Bronchial epithelial cell (primary cell): ENCODE measurements around the gene CD63. TPM values are rescaled to one million over a fixed set of nuclear protein-coding genes. Genes with fewer than 3 reads are reported as not detected.

Source experiments
- DNase-seq: peaks from one replicate; pipeline ENCODE4 v3.0.0-alpha.2; 2010; ENCODE audit warnings: low read depth
- FAIRE-seq: peaks from 2 replicates; lab custom pipeline; 2011; peaks lifted over from hg19 to GRCh38; lab: Jason Lieb, UNC
- H3K27me3 ChIP-seq: 2 replicates; pipeline ENCODE4 v1.5.1; 2011; ENCODE audit warnings: low read length; ENCODE audit not compliant: control insufficient read depth, insufficient read depth
- H3K36me3 ChIP-seq: 2 replicates; pipeline ENCODE4 v1.5.1; 2011; ENCODE audit warnings: low read length; ENCODE audit not compliant: control insufficient read depth, insufficient read depth
- H3K4me3 ChIP-seq: 2 replicates; pipeline ENCODE4 v1.5.1; 2011; ENCODE audit warnings: mild to moderate bottlenecking, low read depth, low read length, control low read depth
- CTCF ChIP-seq: IDR thresholded peaks from 2 replicates; pipeline ENCODE4 v1.5.1; 2011; ENCODE audit warnings: mild to moderate bottlenecking, moderate library complexity, low read length, control low read depth, inconsistent platforms; ENCODE audit not compliant: insufficient read depth, severe bottlenecking
- total RNA-seq: library from RNA; depleted of rRNA; stranded (reverse); fragments of >200 nt; gene quantifications from 2 replicates; pipeline ENCODE4 v1.2.1, GENCODE V29; 2014

Gene CD63
- total RNA-seq, 1 donor from 2014 or later: 1,301 TPM

GRCh38 chr12:55718015-55718414, 10.8 kb downstream of the CD63 start:
- DNase-seq (no peak), FAIRE-seq (no peak)
- Histone ChIP-seq H3K36me3 (peaks cover 2% of the 10 kb centered on the region), H3K4me3 (no peak overlapping the region), H3K27me3 (no peaks in the 10 kb centered on the region)
- TF ChIP-seq CTCF: no peak

DNA sequence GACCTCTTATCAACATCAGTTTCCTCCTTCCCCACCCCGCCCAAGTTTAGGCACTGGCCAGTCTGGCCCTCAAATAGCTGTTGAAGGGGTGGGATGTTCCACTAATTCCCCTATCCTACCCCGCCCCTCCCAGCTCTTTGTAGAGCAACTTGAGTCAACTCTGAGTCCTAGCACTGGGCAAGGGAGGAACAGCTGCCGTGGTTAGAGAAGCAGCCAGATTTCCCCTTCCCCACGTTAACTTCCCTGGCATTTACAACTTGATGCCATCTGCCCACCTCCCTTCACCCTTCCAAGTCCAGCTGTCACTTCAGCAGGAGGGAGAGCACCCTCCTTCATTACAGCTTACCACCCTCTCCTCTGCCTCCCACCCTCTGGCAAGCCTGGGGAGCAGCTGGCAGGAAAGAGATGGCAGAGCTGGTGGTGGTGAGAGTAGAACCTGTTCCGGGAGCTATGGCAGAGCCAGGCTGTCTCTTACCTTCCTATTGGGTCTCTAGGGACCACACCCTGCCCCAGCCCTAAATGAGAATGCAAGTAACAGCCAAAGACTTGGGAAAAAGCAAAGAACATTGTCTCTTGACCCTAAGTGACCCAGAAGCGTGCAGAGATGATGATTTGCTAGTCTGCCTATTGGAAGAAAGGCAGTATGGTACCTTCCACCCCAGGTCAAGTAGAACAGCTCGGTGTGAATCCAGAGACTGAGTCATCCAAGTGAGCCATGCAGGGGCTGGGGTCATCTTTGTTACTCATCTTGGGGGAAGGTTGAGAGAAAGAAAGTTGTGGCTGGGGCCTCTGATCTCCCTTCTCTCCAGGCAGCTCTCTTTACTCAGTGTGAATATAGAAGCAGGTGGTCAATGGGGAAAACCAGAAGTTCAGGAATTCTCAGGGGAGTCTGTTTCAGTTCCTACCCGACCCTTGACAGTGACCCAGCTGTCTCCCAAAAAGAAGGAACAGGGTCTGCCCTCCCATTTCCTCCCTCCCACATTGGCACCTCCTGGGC, 11.5 kb downstream of the CD63 start:
- no peak for FAIRE-seq
- peak overlapping the region; percentile 77 for H3K4me3 ChIP-seq

GRCh38 chr12:55716582-55716957, 12.2 kb downstream of the CD63 start:
- Histone ChIP-seq H3K4me3 (peak overlapping the region; percentile 77), H3K36me3 (peaks cover 2% of the 10 kb centered on the region), H3K27me3 (no peaks in the 10 kb centered on the region)
- no peak for FAIRE-seq
- no peak for DNase-seq
- no peak for TF ChIP-seq CTCF

More for the DNA sequence above, 11.5 kb downstream of the CD63 start:
- peaks cover 2% of the 10 kb centered on the region for H3K36me3 ChIP-seq
- TF ChIP-seq CTCF: no peak
- H3K27me3 ChIP-seq: no peaks in the 10 kb centered on the region
- peak; percentile 76 for DNase-seq

DNA sequence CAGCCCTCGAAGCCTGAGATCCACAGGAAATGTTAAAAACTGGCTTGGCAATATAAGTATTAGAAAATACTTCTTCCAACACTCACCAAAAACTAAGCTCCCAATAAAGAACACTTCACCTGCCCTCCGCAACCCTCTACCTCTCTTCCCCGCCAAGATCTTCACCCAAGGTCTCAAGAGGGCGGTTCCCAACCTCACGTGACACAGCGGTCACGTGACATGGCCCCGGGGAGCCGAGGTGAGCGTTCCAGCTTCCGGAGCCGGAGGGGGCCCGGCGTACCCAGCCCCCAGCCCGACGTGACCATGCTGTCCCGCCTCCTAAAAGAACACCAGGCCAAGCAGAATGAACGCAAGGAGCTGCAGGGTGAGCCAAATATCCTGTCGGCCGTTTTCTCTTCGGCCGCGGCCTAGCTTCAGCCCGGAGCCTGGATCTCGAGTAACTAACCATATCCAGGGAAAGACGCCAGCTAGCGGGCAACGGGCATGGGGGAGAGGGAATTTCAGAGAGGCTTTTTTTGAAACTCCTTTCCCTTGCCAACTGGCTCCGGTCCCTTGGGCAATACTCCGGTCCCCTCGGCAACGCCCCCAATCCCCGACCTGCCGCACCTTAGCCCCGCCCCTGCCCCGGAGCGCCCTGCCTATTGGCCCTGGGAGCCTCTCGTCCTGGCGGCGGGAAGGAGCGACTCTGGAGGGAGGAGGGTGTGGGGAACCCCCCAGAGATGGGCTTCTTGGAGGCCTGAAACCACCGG, 12.8 kb downstream of the CD63 start, which contains the start of gene BLOC1S1:
Gene BLOC1S1 (plus strand): TSS at position 214 of the 749 bp plus-strand sequence. CDS start 6 bp downstream, at position 220.
- Histone ChIP-seq H3K27me3 (no peaks in the 10 kb centered on the region), H3K36me3 (peaks cover 2% of the 10 kb centered on the region), H3K4me3 (peak within 1 kb of the TSS; percentile 77)
- peak; percentile 2 for TF ChIP-seq CTCF
- FAIRE-seq (no peak), DNase-seq (peak; percentile 68)

DNA sequence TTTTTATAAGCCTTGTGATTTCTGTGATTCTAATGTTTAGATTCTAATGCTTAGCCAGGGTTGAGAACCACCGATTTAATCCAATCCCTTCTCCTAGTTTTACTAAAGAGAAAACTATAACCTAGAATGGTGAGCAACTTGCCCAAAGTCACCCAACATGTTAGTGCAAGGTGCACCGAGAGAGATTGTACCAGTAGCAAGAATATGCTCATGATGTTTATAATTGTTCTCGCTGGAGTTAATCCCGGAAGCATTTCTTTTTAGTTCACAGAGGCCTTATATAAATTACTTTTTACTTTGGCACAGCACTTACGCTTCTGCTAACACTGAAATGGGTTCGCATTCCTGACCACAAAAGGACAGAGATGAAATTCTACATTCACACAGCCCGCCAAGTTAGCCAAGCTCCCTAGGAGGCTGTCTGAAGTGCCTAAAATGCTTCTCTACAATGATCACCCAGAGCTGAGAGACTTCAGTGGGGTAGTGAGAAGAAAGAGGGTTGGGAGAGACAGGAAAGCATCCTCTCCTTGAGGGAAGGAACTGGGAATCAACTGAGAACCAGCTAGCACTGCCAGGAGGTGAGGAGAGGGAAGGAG, 13.5 kb downstream of the CD63 start:
- no peak for FAIRE-seq
- no peak for TF ChIP-seq CTCF
- peak overlapping the region; percentile 77 for H3K4me3 ChIP-seq

More for the DNA sequence above, 13.5 kb downstream of the CD63 start:
- DNase-seq: no peak
- Histone ChIP-seq H3K27me3 (no peaks in the 10 kb centered on the region), H3K36me3 (peaks cover 2% of the 10 kb centered on the region)
